Inflammatory macrophage treated with lipopolysaccharide for 4 hours (primary cell): ENCODE results near the gene RCBTB2.

ENCODE experiments used
- DNase-seq: peaks from one replicate; pipeline ENCODE4 v3.0.0-alpha.2; 2020

The RCBTB2 gene

GRCh38 chr13:48443442-48444208 lies 89.3 kb downstream of the RCBTB2 start:
- DNase-seq = no peak
